Fibroblast of villous mesenchyme (primary cell): ENCODE data around the gene MTG1. TPM values are rescaled to one million over a fixed set of nuclear protein-coding genes. Genes with fewer than 3 reads are reported as not detected.
"Not testable (repeated sequence)": the region's sequence is repeated elsewhere in the genome, so short reads cannot be mapped to it uniquely, and the experiment has no call there.

Experiments used
- DNase-seq: peaks from one replicate; pipeline ENCODE4 v3.0.0-alpha.2; 2010; ENCODE audit warnings: low read depth
- H3K4me3 ChIP-seq: 2 replicates; pipeline ENCODE4 v1.5.1; 2011; ENCODE audit warnings: low read depth, mild to moderate bottlenecking, low read length
- total RNA-seq: library from RNA; depleted of rRNA; stranded (reverse); fragments of >200 nt; gene quantifications from 2 replicates; pipeline ENCODE4 v1.2.3, GENCODE V29; 2012
- TF ChIP-seq, protein P1 (sequence below): IDR thresholded peaks from 2 replicates; pipeline ENCODE4 v1.5.1; 2012; ENCODE audit warnings: low read depth, mild to moderate bottlenecking, low read length; ENCODE audit not compliant: insufficient read depth

MTG1 gene
- total RNA-seq, 1 donor: 22.5 TPM

DNA sequence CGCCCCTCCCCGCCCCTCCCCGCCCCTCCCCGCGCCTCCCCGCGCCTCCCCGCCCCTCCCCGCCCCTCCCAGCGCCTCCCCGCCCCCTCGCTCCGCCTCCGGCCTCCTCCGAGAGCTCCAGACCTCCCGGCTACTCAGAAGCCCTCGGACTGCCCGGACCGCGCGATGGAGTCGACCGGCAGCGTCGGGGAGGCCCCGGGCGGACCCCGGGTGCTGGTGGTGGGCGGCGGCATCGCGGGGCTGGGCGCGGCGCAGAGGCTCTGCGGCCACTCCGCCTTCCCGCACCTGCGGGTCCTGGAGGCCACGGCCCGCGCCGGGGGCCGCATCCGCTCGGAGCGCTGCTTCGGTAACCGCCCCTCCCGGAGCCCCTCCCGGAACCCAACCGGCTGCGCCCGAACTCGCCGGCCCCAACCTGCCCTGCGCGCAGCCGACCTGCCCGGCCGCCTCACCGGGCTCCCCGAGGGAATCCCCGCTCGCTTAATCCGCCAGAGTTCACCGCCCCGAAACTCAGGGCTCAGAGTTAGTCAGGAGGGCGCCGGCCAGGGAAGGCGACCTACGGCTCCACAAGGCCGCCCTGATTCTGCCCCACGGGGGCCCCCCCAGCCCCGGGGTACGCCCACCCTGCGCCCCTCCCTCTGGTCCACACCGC lies 14.7 kb upstream of the MTG1 start, which contains the start of gene PAOX:
Gene PAOX (plus strand): TSS at position 111 of the 649 bp plus-strand sequence. CDS start 55 bp downstream, at position 166.
- TF ChIP-seq, protein P1, sequence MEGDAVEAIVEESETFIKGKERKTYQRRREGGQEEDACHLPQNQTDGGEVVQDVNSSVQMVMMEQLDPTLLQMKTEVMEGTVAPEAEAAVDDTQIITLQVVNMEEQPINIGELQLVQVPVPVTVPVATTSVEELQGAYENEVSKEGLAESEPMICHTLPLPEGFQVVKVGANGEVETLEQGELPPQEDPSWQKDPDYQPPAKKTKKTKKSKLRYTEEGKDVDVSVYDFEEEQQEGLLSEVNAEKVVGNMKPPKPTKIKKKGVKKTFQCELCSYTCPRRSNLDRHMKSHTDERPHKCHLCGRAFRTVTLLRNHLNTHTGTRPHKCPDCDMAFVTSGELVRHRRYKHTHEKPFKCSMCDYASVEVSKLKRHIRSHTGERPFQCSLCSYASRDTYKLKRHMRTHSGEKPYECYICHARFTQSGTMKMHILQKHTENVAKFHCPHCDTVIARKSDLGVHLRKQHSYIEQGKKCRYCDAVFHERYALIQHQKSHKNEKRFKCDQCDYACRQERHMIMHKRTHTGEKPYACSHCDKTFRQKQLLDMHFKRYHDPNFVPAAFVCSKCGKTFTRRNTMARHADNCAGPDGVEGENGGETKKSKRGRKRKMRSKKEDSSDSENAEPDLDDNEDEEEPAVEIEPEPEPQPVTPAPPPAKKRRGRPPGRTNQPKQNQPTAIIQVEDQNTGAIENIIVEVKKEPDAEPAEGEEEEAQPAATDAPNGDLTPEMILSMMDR: no peak
- peak within 1 kb of the TSS; percentile 72 for H3K4me3 ChIP-seq
- DNase-seq: peak; percentile 66

DNA sequence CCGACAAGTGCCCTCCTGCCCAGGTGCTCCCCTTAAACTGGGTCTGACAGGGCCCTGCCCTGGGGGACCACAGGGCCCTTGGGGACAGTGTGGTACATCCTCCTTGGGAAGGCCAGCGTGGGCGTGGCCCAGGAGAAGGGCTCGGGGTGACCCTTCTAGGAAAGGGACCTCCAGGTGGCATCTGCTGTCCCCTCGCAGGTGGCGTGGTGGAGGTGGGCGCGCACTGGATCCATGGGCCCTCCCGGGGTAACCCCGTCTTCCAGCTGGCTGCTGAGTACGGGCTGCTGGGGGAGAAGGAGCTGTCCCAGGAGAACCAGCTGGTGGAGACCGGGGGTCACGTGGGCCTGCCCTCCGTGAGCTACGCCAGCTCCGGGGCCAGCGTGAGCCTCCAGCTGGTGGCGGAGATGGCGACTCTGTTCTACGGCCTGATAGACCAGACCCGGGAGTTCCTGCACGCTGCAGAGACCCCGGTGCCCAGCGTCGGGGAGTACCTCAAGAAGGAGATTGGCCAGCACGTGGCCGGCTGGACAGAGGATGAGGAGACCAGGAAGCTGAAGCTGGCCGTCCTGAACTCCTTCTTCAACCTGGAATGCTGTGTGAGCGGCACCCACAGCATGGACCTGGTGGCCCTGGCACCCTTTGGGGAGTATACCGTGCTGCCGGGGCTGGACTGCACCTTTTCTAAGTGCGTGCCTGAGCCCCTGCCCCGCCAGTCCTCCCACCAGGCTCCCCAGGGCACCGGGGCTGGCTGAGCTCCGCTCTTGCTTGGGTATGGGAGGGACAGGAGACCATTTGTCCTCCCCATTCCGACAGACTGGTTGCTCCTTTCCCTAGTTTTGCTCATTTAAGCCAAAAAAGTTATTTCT lies 13.9 kb upstream of the MTG1 start:
- TF ChIP-seq, protein P1: no peak
- no peak for DNase-seq
- peak overlapping the region; percentile 63 for H3K4me3 ChIP-seq

DNA sequence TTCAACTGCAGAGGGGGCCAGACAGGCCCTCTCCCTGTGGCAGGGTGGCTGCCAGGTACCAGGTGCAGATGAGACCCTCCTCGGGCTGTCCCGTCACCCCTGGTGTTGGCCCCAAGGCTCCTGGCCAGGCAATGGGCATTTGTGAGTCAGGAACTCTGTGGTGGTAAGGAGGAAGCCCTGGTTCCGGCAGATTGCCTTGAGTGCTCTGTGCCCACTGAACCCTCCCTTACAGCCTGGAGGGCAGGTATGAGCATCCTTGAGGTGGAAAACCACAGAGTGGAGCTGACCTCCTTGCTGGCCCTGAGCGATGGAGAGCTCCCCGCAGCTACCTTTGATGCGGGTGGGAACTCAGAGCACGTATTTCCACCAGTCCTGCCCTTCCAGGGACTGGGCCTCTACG lies 12.9 kb upstream of the MTG1 start:
- TF ChIP-seq, protein P1: no peak
- no peak for DNase-seq
- H3K4me3 ChIP-seq: no peak overlapping the region

DNA sequence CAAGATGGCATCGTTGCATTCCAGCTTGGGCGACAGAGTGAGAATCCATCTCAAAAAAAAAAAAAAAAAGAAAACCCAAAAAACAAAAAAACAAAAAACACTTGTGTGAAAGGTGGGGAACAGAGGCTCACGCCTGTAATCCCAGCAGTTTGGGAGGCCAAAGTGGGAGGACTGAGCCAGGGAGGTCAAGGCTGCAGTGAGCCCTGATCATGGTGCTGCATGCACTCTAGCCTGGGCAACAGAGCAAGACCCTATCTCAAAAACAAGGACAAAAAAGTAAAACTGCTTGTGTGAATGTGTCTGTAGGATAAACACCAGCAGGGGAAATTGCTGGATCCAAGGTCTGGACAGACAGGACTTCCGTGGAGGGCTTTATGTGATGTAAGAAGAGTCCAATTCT lies 10.4 kb upstream of the MTG1 start:
- DNase-seq: no peak
- no peak overlapping the region for H3K4me3 ChIP-seq
- TF ChIP-seq, protein P1: no peak

DNA sequence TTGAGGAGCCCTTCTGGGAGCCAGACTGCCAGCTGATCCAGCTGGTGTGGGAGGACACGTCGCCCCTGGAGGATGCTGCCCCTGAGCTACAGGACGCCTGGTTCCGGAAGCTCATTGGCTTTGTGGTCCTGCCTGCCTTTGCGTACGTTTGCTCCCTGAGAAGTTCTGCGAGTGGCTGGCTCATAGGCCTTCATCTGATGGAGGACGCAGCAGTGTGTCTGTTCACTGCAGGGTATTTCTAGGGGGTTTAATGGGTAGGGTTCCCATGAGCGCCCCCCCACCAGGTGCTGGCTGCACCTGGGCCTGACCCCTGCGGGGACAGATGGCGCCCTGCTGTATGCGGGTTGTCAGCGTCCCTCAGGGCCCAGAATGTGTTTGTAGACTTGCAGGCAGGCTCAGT lies 9.9 kb upstream of the MTG1 start:
- H3K4me3 ChIP-seq: no peak overlapping the region
- no peak for DNase-seq
- TF ChIP-seq, protein P1: no peak

DNA sequence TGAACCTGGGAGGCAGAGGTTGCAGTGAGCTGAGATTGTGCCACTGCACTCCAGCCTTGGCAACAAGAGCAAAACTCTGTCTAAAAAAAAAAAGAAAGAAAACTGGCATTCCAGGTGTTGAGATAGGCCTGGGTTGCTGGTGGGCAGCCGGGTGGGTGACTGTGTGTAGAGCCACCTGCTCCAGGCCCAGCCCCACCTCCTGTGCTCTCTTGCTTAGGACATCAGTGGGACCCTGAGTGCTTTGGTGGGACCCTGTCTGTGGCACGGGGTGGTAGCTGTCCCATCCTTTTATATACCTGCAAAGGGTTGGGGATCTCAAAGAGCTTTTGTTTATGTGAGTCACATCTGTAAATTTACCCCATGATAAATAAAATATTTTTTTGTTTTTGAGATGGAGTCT lies 8.7 kb upstream of the MTG1 start:
- no peak for DNase-seq
- TF ChIP-seq, protein P1: no peak
- no peak overlapping the region for H3K4me3 ChIP-seq

DNA sequence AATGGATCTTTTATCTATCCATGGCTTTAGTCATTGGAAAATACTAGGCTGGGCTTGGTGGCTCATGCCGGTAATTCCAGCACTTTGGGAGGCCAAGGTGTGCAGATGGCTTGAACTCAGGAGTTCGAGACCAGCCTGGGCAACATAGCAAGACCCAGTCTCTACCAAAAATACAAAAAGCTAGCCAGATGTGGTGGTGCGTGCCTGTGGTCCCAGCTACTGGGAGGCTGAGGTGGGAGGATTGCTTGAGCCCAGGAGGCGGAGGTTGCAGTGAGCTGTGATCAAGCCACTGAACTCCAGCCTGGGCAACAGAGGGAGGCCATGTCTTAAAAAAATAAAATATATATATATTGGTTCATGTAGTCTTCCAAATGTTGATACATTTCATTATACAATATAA lies 7.0 kb upstream of the MTG1 start:
- DNase-seq, H3K4me3 ChIP-seq: not testable (repeated sequence)
